ENCODE results near the gene HASPIN.

The HASPIN gene

DNA sequence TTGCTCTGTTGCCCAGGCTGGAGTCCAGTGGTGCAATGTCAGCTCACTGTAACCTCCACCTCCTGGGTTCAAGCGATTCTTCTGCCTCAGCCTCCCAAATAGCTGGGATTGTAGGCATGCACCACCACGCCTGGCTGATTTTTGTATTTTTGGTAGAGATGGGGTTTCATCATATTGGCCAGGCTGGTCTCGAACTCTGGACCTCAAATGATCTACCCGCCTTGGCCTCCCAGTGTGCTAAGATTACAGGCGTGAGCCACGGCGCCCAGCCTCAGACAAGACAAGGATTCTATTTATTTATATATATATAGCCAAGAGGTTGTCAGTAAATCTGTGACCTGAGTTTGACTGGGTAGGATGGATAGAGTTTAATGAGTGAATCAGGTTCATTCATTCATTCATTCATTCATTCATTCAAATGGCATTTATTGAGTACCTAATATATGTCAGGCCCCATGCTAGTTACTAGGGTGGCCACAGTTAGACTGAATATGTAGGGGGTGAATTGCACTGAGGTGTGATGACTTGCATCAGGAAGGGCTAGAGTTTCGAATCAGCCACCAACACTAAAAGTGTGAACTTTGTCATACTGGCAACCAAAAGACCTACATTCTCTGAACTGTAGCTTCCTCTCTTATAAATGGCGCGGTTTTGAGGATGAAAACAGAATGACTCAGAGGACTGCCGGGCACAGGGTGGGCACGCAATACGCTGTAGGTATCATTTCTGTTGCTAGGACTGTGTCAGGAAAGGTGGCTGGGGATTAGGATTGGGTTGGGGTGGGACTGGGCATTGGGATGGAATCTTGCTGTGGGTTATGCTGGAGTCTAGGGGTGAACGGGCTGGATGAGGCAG is 39.4 kb downstream of the HASPIN start:
- DNase-seq, result no peak

DNA sequence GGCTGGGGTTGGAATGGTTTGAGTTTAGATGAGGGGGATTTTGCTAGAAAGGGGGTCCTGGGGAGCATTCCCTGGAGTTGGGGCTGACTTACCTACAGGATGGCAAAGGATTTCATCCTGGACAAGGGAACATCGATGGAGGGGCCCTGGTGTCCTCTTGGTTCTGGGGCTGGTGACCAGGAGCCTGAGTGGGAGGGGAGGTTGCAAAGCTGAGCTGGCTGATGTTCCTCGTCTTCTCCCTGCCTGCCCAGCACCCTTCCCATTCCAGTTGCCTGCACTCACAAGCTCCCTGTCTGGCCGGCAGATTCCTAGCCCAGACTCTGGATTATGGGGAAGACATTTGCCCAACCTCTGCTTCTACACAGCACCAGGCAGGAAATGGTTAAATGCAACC is 40.1 kb downstream of the HASPIN start:
- DNase-seq, result no peak

DNA sequence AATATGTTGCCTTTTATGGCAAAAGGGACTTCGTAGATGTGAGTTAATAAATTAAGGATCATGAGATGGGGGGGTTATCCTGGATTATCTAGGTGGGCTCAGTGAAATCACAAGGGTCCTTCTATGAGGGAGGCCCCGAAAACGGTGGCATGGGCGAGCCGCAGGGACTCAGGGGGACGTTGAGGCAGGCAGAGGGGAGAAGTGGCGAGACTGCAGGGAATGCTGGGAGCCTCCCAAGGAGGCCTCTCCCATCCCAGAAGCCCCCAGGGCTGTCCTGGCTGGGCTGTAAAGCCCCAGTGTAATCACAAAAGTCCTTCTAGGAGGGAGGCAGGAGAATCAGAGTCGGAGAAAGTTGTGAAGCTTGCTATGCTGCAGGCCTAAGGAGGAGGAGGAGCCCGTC is 42.3 kb downstream of the HASPIN start:
- no peak for DNase-seq

DNA sequence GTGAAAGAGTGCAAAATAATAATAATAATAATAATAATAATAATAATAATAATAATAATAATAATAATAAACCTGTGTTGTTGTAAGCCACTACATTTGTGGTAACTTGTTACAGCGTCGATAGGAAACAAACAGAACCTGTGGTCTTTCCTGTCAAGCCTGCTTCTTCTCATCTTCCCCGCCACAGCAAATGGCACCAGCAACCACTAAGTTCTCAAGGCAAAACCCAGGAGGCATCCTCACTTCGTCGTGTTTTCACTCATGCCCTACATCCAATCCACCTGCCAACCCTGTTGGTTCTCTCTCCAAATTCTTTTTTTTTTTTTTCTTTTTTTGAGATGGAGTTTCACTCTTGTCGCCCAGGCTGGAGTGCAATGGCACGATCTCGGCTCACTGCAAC is 43.1 kb downstream of the HASPIN start:
- DNase-seq, result no peak

DNA sequence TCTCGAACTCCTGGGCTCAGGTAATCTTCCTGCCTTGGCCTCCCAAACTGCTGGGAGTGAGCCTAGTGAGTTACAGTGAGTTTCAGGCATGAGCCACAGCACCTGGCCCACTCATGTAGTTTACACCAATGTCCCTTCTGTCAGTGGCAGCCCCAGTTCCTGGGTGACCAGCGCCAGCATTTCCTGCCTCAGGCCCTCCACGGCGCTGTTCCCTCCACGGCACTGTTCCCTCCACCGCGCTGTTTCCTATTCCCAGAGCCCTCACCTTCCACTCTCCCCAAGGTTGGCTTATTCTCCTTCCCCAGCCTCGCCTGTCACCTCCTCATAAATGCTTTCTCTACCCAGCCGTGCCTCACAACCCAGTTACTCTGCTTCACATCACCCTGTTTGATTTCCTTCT is 44.6 kb downstream of the HASPIN start:
- no peak for DNase-seq

DNA sequence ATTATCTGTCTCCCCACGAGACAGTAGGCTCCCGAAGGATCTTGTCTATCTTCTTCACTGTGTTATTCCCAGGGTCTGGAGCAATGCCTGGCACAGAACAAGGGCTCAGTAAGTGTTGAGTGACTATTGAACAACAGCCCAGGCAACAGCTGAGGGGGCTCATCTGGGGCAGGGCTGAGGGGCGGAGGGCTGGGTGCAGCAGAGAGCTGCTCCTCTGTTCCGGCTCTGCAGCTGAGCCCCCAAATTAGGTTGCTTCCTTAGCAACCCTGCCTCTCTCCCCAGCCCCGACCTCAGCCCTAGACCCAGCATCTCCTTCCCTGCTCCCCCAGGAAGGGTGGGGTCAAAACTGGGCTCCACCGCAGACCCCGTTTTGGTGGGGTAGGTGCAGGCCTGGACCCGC is 45.1 kb downstream of the HASPIN start:
- no peak for DNase-seq

DNA sequence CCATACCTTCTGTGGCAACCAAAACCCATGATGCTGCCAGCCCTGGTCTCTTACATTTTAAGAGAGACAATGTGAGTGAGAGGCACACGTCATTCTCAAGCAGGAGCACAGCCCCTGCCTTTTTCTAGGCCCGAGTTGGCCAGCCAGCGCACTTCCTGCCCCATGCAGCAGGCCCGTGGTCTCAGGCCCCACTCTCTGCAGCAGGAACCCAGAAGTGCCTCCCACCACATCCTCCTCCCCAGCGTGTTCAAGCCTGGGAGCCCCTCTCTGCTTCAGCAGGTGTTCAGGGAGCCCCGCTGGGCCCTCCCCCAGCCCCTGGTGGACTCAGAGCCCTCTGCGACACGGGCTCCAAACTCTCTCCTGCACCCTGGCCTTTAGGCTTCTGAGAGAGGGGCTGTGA is 46.8 kb downstream of the HASPIN start:
- DNase-seq, result no peak

DNA sequence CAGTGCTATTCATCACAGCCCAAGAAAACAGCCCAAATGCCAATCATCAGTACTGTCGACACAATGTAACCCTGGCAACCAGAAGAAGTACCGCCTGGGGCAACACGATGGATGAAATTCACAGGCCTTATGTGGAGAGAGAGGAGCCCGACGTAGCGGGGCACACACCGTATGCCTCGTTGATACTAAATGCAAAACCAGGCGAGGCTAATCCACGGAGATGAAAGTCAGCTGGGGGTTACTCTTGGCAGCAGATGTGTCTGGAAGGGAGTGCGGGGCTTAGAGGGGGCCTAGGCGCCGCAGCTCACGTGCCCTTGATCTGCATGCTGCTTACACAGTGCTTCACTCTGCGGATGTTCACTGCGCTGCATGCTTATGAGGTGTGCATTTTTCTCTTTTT is 47.4 kb downstream of the HASPIN start:
- DNase-seq, result no peak

DNA sequence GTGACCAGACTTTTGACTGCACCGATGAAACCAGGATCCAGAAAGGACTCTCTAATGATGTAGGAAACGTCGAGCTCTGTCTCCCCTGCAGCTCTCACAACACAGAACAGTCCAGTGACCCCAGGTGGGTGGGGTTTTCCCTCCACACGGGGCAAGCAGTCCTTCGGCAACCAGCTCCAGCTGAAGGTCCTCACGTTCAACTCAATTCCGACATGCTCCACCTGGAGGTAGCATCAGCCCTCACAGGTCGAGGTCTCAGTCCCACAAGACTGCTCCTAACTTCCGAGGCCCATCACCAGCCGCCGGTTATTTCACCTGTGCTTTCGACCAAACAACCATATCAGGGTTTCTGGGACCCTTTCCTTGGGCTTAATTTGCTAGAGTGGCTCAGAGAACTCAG is 49.1 kb downstream of the HASPIN start:
- DNase-seq, result no peak

DNA sequence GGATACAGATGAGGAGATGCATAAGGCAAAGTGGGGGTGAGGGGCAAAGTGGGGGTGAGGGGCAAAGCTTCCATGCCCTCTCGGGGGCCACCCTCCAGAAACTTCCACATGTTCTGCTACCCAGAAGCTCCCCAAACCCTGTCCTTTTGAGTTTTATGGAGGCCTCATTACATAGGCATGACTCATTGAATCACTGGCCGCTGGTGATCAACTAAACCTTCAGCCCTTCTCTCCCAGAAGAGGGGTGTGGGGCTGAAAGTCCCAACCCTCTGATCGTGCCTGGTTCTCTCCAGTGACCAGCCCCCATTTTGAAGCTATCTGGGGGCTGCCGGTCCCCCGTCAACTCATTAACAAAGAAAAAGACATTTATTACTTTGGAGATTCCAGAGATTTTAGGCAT is 49.8 kb downstream of the HASPIN start:
- DNase-seq, result no peak

DNA sequence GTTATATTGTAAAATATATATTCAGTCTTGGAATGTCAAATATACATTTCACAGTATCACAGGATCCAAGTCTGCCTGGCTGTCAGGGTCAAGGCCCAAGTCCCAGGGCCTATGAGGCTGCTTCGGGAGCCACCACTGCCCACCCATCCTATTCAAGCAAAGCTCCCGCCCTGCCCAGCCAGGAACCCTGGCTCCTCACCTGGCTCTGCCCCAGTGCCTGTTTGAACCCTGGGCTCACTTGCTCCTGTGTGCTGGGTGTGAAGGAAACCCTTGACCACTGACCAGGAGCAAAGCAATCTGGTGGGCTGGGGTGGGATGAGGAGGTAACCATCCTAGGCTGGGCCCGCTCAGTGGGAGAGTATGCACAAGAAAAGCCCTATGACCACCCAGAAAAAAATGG is 50.3 kb downstream of the HASPIN start:
- DNase-seq, result no peak
